ENCODE data around the gene PRAC2.

Gene PRAC2

GRCh38 chr17:48749621-48750553 lies 26.9 kb downstream of the PRAC2 start:
- DNase-seq: no peak
- in situ Hi-C loops (cut with HindIII; ENCODE audit: low pct_ligation_motif_present, low pct_unique_long_range_greater_than_20kb, low sequenced_read_pairs): no loop called here

- in situ Hi-C loops (cut with HindIII; ENCODE audit: low pct_ligation_motif_present, low pct_unique_long_range_greater_than_20kb, low sequenced_read_pairs): no loop called here
- DNase-seq: no peak
These were observed 28.2 kb downstream of the PRAC2 start for GRCh38 chr17:48751172-48751571.

DNA sequence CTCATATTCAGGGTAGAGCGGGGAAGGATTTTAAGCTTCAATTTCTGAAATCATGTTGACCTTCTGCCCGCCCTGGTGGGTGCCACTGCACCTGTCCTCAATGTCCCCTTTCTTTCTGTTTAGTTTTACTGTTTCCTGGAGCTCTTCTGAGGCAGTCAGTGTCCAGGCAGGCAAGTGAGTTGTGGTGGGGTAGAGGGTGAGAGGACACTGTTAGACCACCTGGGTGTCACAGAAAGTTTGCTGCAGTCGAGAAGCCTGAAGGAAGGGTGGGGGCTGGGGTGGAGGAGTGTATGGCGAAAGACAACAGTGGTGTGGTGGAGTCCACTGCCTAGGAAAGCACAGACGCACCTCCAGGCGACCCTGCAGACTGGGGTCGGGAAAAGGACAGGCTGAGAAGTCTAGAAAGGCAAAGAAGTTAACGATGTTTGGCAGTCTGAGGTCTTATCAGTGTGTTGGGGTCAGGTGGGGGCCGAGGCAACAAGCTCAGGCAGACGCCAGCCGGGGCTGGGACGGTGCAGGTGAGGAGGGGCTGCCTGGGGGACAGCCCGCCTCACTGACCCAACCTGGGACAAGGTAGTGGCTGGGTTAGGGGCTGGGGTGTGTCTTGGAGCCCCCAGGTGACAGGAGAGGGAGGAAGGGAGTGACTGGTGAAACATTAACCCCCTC lies 28.9 kb downstream of the PRAC2 start:
- in situ Hi-C loops (cut with HindIII; ENCODE audit: low pct_ligation_motif_present, low pct_unique_long_range_greater_than_20kb, low sequenced_read_pairs): no loop called here

GRCh38 chr17:48752399-48753288 lies 29.7 kb downstream of the PRAC2 start:
- in situ Hi-C loops (cut with HindIII; ENCODE audit: low pct_ligation_motif_present, low pct_unique_long_range_greater_than_20kb, low sequenced_read_pairs): no loop called here

More for the DNA sequence above, 28.9 kb downstream of the PRAC2 start:
- no peak for DNase-seq

DNA sequence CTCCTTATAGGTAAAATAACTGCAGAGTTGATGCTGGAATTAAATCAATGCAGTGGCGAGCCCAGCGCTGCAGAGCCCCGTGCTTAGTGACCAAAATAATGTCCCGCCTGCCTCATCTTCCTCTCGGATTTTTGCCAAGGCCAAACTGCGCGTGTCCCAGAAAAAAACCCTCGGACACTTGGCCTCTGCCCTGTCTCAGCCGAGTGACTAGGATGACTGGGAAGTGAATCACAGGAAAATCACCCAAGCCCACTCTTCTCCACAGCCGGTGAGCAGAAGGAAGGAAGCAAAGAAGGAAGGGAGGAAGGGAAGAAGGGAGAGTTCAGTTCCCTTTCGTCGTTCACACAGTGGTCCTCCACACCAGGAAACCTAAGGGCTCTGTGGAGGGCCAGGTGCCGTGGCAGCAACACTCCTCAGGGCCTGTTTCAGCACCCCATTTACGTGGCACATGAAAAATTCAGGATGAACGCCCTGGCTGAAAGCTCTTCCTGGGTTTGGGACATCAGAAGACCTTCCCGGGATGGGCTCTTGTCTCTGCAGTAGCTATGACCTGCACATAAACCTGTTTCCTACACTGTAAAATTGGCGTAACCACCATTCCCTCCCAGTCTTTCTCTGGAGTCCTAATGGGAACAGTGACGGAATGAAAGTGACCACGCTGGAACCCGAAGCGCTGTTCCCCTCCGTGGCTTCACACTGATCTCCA lies 31.0 kb downstream of the PRAC2 start:
- in situ Hi-C loops (cut with HindIII; ENCODE audit: low pct_ligation_motif_present, low pct_unique_long_range_greater_than_20kb, low sequenced_read_pairs): no loop called here
- peak; percentile 79 for DNase-seq

More at GRCh38 chr17:48752399-48753288, 29.7 kb downstream of the PRAC2 start:
- no peak for DNase-seq

- no peak for DNase-seq
- in situ Hi-C loops (cut with HindIII; ENCODE audit: low pct_ligation_motif_present, low pct_unique_long_range_greater_than_20kb, low sequenced_read_pairs): no loop called here
These were observed 31.7 kb downstream of the PRAC2 start for GRCh38 chr17:48754500-48755261.

GRCh38 chr17:48755356-48755755 lies 32.4 kb downstream of the PRAC2 start:
- in situ Hi-C loops (cut with HindIII; ENCODE audit: low pct_ligation_motif_present, low pct_unique_long_range_greater_than_20kb, low sequenced_read_pairs): no loop called here
- DNase-seq: no peak

DNA sequence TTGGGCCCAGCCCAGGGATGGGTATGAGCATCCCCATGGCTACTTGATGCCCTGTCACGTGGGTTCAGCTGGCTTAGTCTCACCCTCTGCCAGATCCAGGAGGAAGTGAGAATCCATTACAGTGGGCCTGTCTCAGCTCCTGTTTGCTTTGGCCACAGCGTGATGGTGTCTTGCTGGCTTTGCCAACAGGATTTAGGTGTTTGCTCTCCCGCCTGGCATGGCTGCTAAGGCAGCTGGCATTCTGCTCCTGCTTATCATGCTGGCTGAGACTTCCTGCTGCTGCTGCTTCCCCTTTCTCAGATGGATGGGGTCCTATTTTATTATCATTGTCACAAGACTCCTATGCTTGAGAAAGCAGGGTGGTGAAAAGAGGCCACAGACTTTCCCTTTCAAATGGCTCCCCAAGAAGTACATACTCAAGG lies 33.9 kb downstream of the PRAC2 start:
- in situ Hi-C loops (cut with HindIII; ENCODE audit: low pct_ligation_motif_present, low pct_unique_long_range_greater_than_20kb, low sequenced_read_pairs): no loop called here
- DNase-seq: no peak

DNA sequence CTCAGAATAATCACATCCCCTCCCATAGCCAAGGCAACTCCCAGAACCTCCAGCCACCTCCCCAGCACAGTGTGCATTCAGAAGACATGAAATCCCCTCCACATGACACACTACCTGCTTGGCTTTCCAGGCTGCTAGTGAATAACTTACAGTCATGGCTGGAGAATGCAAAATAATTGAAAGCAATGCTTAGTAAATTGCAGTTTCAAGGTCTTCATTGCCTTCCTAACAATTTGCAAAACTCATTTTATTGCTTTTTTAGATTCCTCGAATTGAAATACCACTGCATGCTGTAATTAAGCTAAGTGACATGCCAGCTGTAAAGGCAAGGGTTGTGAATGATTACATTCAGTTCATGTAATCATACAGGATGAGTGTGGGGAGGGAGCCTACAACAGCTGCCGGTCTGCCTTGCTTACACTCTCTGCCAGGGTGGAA lies 34.6 kb downstream of the PRAC2 start:
- in situ Hi-C loops (cut with HindIII; ENCODE audit: low pct_ligation_motif_present, low pct_unique_long_range_greater_than_20kb, low sequenced_read_pairs): no loop called here
- peak; percentile 43 for DNase-seq

GRCh38 chr17:48759288-48759687 lies 36.3 kb downstream of the PRAC2 start:
- DNase-seq: no peak
- in situ Hi-C loops (cut with HindIII; ENCODE audit: low pct_ligation_motif_present, low pct_unique_long_range_greater_than_20kb, low sequenced_read_pairs): no loop called here

DNA sequence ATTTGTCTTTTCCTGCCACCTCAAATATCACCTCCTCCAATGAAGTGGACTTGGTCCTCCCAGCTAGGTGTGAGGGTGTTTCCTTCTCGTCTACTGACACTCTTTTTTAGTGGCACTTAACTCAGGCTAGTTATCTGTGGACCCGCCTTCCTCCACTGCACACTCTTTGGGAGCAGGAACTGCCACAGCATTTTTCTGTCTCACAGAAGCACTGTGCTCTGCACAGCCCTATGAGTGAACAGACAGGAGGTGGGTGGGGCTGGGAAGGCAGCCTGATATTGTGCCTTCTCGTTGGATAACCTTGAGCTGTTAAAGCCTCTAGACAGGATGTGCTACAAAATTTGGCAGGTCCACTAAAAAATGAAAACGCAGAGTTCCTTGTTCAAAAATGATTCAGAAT lies 37.4 kb downstream of the PRAC2 start:
- DNase-seq: no peak
- in situ Hi-C loops (cut with HindIII; ENCODE audit: low pct_ligation_motif_present, low pct_unique_long_range_greater_than_20kb, low sequenced_read_pairs): no loop called here

DNA sequence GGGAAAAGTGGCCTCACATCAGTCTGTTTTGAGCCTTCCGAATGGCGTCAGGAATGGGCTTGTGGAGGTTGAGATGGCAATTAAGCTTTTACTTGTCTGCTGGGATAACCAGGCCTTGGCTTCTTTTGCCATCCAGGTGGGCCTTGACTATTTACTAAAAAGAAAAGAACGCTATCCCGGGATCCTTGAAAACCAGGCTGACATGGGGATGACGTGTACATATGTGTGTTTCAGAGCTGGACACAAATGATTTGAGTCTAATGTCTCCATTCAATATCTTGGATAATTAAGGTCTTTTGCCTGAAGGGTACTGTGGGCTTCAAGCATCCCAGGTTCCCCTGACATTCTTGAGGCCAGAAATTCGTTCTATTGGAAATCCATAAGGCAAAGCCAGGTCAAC lies 38.1 kb downstream of the PRAC2 start:
- DNase-seq: no peak
- in situ Hi-C loops (cut with HindIII; ENCODE audit: low pct_ligation_motif_present, low pct_unique_long_range_greater_than_20kb, low sequenced_read_pairs): no loop called here

DNA sequence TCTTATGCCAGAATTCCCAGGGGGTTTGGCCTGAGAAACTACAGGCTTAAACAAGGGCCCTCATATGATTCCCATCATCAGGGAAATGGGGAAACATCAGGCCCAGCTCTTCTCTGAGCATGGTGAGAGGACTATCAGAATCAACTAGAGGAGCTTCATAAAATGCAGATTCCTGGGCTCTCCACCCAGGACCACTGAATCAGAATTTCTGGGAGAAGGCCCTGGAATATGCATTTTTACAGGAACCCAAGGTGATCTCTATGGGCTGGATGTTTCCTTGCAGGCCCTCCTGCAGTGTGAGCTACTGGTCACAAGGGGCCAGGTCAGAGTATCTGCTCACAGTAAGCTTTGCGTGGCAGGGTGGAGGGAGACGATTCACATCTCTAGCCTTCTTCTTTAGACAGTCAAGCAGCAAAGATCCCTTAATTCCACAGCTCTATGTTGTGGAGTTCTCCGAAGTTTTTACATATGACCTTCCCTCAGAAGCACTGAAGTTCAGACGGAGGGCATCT lies 44.3 kb downstream of the PRAC2 start:
- in situ Hi-C loops (cut with HindIII; ENCODE audit: low pct_ligation_motif_present, low pct_unique_long_range_greater_than_20kb, low sequenced_read_pairs): no loop called here
- peak; percentile 27 for DNase-seq

- DNase-seq: no peak
- in situ Hi-C loops (cut with HindIII; ENCODE audit: low pct_ligation_motif_present, low pct_unique_long_range_greater_than_20kb, low sequenced_read_pairs): no loop called here
These were observed 46.2 kb downstream of the PRAC2 start for GRCh38 chr17:48769009-48769675.

- in situ Hi-C loops (cut with HindIII; ENCODE audit: low pct_ligation_motif_present, low pct_unique_long_range_greater_than_20kb, low sequenced_read_pairs): no loop called here
- no peak for DNase-seq
These were observed 48.0 kb downstream of the PRAC2 start for GRCh38 chr17:48770954-48771353.

GRCh38 chr17:48773245-48773644 lies 50.3 kb downstream of the PRAC2 start:
- no peak for DNase-seq
- in situ Hi-C loops (cut with HindIII; ENCODE audit: low pct_ligation_motif_present, low pct_unique_long_range_greater_than_20kb, low sequenced_read_pairs): no loop called here
